HuH-7 (cell line): ENCODE measurements around the gene CDH4.

ENCODE experiments used
- DNase-seq: peaks from one replicate; pipeline ENCODE4 v3.0.0; 2011; ENCODE audit warnings: low spot score

CDH4 gene

GRCh38 chr20:61930776-61931475 lies 678.9 kb downstream of the CDH4 start:
- DNase-seq = no peak

GRCh38 chr20:61931476-61932198 lies 679.6 kb downstream of the CDH4 start:
- no peak for DNase-seq

- DNase-seq = no peak
Measured at GRCh38 chr20:61932199-61932592, 680.1 kb downstream of the CDH4 start.

DNA sequence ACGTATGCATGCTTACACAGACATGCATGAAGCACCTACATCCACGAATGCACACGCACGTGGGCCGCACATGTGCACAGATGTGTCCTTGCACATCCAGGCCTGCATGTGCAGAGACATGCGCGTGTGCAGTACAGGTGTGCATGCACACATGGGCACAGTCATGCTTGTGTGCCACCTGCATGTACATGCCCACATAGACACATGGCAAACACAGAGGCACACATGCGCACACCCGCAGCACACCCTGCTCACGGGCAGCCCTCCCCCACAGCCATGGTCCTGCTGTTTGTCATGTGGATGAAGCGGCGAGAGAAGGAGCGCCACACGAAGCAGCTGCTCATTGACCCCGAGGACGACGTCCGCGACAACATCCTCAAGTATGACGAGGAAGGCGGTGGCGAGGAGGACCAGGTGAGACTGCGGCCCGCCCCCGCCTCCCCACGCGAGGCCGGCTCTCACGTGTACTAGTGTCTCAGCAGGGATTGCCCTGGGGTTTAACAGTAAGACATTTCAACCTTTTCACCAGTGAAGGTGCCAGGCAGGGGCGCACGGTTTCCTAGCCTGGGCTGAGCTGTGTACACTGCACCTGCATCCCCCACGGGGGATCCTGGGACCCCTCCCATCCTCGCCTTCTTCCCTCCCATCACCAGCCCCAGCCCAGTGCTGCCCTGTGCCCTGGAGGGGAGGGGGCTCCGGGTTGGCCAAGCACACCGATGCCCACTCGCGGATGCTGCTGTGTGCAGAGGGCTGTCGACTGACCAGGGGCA lies 680.8 kb downstream of the CDH4 start:
- DNase-seq = no peak

GRCh38 chr20:61933481-61933950 lies 681.5 kb downstream of the CDH4 start:
- DNase-seq = no peak

- DNase-seq = no peak
Measured at GRCh38 chr20:61933951-61934715, 682.1 kb downstream of the CDH4 start.

GRCh38 chr20:61934716-61935530 lies 682.9 kb downstream of the CDH4 start:
- DNase-seq = no peak

GRCh38 chr20:61935926-61936700 lies 684.1 kb downstream of the CDH4 start:
- no peak for DNase-seq

- no peak for DNase-seq
Measured at GRCh38 chr20:61936701-61937131, 684.7 kb downstream of the CDH4 start.

GRCh38 chr20:61937146-61937962 lies 685.3 kb downstream of the CDH4 start:
- no peak for DNase-seq

DNA sequence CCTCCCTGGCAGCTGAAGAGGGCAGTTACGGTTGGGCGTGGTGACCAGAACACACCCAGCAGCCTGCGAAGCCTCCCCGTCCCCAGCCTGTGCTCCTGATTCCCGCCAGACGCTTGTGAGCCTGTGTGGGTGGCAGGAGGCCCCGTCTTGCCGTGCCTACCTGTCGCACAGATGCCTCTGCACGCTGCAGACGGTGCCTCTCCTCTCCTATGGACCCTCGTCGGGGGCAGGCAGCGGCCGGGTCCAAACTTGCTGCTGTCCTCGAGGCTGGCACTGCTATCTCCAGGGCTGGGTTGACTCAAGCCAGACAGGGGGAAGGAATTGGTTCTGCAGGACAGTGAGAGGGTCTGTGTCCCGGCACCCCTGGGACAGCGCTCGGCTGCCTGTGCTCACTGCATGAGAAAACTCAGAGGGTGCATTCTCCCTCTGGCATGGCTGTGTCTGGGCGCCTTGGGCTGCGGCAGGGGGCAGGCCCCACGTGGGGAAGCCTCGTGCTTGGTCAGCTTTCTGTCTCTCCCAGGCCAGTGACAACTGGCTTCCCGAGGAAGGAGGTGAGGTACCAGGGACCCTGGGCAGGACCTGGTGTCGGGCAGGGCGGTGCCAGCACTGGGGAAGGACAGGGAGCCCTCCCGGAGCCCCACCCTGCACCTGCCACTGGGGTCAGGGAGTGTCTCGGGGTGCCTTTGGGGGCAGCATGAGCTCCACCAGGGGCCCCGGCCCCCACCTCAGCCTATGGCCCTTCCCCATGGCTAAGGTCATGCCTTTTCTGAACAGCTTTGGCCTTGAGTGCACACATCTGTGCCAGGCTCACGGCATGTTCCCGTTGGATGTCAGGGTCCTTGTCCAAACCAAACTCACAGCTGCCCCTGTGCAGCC lies 686.1 kb downstream of the CDH4 start:
- no peak for DNase-seq

- no peak for DNase-seq
Measured at GRCh38 chr20:61938839-61939690, 687.0 kb downstream of the CDH4 start.

DNA sequence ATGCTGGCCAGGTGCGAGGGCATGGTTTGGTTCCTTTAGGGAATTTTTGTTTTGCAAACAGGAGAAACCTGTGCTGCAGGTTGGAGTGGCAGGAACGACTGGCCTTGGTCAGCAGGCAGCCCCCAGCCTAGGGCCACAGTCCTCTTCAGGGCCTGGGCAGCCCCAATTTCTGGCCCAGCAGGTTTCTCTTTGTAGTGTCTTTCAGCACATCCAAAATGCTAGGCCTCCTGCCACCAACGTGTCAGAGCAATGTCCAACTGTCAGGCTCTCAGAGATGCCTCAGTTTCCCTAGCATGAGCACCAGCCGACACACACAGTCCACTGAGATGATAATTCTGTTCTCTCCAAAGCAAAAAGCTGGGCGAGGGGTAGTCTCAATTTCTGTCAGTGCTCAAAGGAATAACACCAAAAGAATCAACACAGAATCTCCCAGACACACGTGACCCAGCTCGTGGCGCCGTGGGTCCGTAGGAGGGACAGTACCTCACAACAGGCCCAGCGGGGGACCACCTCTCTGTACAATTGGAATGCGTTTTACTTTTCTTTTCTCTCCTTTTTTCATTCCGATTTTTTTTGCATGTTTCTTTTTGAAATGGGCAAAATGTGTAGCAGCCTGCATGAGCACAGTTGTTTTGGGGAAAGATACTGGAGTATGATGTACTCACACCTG lies 687.8 kb downstream of the CDH4 start:
- no peak for DNase-seq

DNA sequence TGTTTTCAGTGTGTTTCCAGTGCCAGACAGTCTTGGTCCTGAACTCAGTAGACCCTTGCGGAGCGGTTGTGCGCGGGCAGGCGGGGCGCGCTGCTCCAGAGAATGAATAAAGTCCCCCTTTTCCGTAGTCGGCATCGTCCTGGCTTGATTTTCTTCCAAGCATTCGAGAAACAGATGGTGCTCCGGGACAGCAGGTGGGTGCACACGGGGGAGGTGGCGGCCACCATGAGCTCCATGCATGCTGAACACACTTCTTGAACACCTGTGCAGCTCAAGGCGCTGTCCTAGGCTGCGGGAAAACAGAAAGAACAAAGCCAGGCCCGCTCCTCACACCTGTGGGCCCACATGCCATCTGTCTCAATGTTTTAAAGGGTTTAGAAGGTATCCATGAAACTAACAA lies 688.4 kb downstream of the CDH4 start:
- DNase-seq = no peak

DNA sequence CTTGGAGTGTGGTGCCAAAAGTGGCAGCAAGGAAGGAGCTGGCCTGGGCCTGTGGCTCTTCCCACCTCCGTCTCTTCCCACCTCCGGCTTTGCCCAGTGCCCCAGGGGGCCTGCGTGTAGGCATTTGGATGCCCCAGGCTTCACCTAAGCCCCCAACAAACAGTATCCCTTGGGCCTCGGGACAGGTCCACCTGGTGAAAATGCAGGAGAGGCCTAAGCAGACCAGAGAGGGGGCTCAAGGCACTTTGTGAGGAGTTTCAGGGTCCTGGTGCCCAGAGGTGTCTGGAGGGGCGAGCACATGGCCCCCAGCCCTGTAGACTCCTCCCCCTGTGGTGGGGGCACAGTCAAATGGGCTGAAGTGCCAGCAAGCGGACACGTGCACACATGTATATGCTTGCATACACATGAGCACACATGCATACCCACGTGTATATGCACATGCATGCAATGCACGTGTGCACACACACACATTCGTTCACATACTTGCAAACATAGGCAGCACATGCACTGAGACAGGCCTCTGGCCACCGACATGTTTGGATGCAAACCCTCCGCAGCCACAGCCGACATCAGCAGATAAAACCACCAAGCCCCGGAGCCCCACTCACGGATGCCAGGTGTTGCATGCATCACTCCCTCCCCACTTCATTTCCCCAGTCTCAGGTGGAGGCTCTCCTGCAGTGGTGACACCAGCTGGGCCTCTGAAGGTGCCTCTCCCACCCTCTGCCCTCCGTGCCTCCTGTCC lies 689.1 kb downstream of the CDH4 start:
- DNase-seq = no peak

- DNase-seq = no peak
Measured at GRCh38 chr20:61941721-61942405, 689.8 kb downstream of the CDH4 start.
